GM19239 (cell line): ENCODE measurements around the gene SLC5A1.

Experiments used
- DNase-seq: peaks from one replicate; pipeline ENCODE4 v3.0.0; 2011; ENCODE audit warnings: low spot score; ENCODE audit not compliant: insufficient read length
- FAIRE-seq: peaks from 2 replicates; lab custom pipeline; 2011; peaks lifted over from hg19 to GRCh38; lab: Jason Lieb, UNC

The SLC5A1 gene

GRCh38 chr22:32042924-32043323 is at the start of gene SLC5A1:
TSS of gene SLC5A1 (plus strand) at chr22:32043261. CDS start at chr22:32043282, 21 bp downstream.
- FAIRE-seq (no peak), DNase-seq (no peak)

- FAIRE-seq (no peak), DNase-seq (no peak)
Measured at GRCh38 chr22:31995046-31995445, 48.0 kb upstream of the SLC5A1 start.

- DNase-seq: no peak
- no peak for FAIRE-seq
Measured at GRCh38 chr22:31995807-31996206, 47.3 kb upstream of the SLC5A1 start.

GRCh38 chr22:31998784-31999385 is 44.2 kb upstream of the SLC5A1 start:
- FAIRE-seq (no peak), DNase-seq (no peak)

- FAIRE-seq (no peak), DNase-seq (no peak)
Measured at GRCh38 chr22:32000181-32000580, 42.9 kb upstream of the SLC5A1 start.

GRCh38 chr22:32005453-32005852 is 37.6 kb upstream of the SLC5A1 start:
- FAIRE-seq (no peak), DNase-seq (no peak)

GRCh38 chr22:32013200-32013599 is 29.9 kb upstream of the SLC5A1 start:
- DNase-seq (no peak), FAIRE-seq (no peak)

- no peak for FAIRE-seq
Measured at GRCh38 chr22:32016081-32016480, 27.0 kb upstream of the SLC5A1 start.

GRCh38 chr22:32018056-32018455 is 25.0 kb upstream of the SLC5A1 start:
- no peak for FAIRE-seq
- no peak for DNase-seq

More at GRCh38 chr22:32016081-32016480, 27.0 kb upstream of the SLC5A1 start:
- no peak for DNase-seq

- FAIRE-seq (no peak), DNase-seq (no peak)
Measured at GRCh38 chr22:32020117-32020516, 22.9 kb upstream of the SLC5A1 start.

- no peak for FAIRE-seq
Measured at GRCh38 chr22:32021716-32022115, 21.3 kb upstream of the SLC5A1 start.

GRCh38 chr22:32023251-32023827 is 19.7 kb upstream of the SLC5A1 start:
- no peak for FAIRE-seq
- no peak for DNase-seq

More at GRCh38 chr22:32021716-32022115, 21.3 kb upstream of the SLC5A1 start:
- no peak for DNase-seq

- no peak for FAIRE-seq
- DNase-seq: no peak
Measured at GRCh38 chr22:32024796-32025195, 18.3 kb upstream of the SLC5A1 start.

GRCh38 chr22:32030518-32031247 is 12.4 kb upstream of the SLC5A1 start:
- FAIRE-seq (no peak), DNase-seq (no peak)

- no peak for FAIRE-seq
- no peak for DNase-seq
Measured at GRCh38 chr22:32031466-32031865, 11.6 kb upstream of the SLC5A1 start.

GRCh38 chr22:32034275-32034674 is 8.8 kb upstream of the SLC5A1 start:
- DNase-seq (no peak), FAIRE-seq (no peak)

GRCh38 chr22:32037236-32037635 is 5.8 kb upstream of the SLC5A1 start:
- no peak for DNase-seq
- FAIRE-seq: no peak

GRCh38 chr22:32040324-32040904 is 2.6 kb upstream of the SLC5A1 start:
- no peak for FAIRE-seq
- no peak for DNase-seq

- DNase-seq (no peak), FAIRE-seq (no peak)
Measured at GRCh38 chr22:32043391-32043790, 330 bp downstream of the SLC5A1 start.

- FAIRE-seq: no peak
- DNase-seq: no peak
Measured at GRCh38 chr22:32044477-32044876, 1.4 kb downstream of the SLC5A1 start.

GRCh38 chr22:32044913-32045312 is 1.9 kb downstream of the SLC5A1 start:
- DNase-seq: no peak

More at GRCh38 chr22:32044913-32045312, 1.9 kb downstream of the SLC5A1 start:
- FAIRE-seq: no peak
